Right renal cortex interstitium (tissue), 3 donors: ENCODE results near the gene FYB1. TPM values are rescaled to one million over a fixed set of nuclear protein-coding genes. Genes with fewer than 3 reads are reported as not detected.
"Not testable (repeated sequence)": the region's sequence is repeated elsewhere in the genome, so short reads cannot be mapped to it uniquely, and the experiment has no call there.

Source experiments
- DNase-seq, 3 donors: peaks; one replicate each; pipeline ENCODE4 v3.0.0-alpha.2; 2013; ENCODE audit warnings: low read depth in 3 of 3, low spot score in 2 of 3
- polyA plus RNA-seq, 3 donors: library from polyadenylated mRNA; unstranded; fragments of 120-200 nt; gene quantifications; one replicate each; pipeline ENCODE4 v1.2.1, GENCODE V29; 2013; ENCODE audit not compliant: insufficient read length in 3 of 3

The FYB1 gene
- polyA plus RNA-seq, 3 donors, result 4.4 to 5.4 (median 5.2) TPM

- no peak for DNase-seq
Observed at GRCh38 chr5:39226558-39226957, 7.2 kb upstream of the FYB1 start.

GRCh38 chr5:39226100-39226451 lies 6.7 kb upstream of the FYB1 start:
- no peak for DNase-seq

GRCh38 chr5:39225405-39226099 lies 6.2 kb upstream of the FYB1 start:
- no peak for DNase-seq

DNA sequence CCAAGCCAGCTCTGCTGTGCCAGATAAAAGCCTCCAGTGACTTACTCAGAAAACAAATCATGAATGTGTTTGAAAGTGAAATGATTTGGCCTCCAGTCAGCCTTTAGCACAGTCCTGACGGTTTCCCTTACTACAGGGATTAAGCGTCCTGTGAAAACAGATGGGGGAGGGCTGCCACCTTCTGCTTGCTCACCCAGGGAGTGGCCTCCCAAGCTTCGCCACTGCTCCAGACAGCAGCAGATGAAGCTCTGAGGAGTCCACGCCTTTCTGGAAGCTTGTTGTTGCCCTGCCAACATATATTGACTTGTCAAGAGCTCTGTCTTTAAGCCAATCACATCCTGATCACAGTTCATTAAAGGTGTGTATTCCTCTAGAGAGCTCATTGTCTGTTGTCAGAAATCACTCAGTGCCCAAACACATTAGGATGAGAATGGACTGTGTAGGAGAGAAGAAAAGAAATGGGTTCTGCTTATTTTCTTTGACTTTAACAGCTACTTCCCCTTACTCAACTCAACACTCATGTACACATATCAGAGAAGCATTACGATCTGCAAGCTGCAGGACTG lies 4.9 kb upstream of the FYB1 start:
- DNase-seq, result no peak

GRCh38 chr5:39223565-39224156 lies 4.3 kb upstream of the FYB1 start:
- no peak for DNase-seq

DNA sequence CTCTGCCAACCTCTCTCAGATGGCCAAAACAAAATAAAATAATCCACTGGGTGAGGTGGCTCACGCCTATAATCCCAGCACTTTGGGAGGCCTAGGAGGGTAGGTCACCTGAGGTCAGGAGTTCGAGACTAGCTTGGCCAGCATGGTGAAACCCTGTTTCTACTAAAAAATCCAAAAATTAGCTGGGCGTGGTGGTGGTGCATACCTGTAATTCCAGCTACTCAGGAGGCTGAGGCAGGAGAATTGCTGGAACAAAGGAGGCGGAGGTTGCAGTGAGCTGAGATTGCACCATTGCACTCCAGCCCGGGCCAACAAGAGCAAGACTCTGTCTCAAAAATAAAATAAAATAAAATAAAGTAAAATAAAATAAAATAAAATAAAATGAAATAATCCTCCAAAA lies 2.3 kb upstream of the FYB1 start:
- not testable (repeated sequence) for DNase-seq

DNA sequence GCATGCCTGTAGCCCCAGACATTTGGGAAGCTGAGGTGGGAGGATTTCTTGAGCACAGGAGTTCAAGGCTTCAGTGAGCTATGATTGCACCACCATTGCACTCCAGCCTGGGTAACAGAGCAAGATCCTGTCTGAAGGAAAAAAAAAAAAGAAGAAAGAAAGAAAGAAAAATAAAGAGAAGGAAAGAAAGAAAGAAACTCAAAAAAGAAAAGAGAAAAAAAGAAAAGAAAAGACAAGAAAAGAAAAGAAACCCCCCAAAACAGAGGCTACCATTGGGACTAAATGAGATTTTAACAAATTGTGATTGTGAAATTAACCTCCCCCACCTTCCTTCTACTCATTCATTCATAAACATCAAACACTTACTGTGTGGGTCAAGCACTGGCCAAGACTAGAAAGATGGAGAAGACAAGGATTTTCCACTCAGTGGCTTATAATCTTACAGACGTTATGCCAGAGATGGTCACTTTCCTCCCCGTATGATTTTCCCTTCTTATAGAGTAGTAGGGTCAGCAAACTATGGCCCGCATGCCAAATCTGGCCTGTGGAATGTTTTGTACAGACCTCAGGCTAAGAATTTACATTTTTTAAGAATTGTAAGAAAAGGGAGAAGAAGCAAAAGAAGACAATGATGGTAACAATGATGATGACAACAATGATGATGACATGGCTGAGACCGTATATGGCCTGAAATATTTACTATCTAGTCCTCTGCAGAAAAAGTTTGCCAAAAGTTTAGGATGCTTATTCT lies 1.1 kb upstream of the FYB1 start:
- no peak for DNase-seq

- DNase-seq, result peak in 2 of 3 donors; percentile 13 to 29
Observed at GRCh38 chr5:39218482-39219402, 621 bp downstream of the FYB1 start.

- DNase-seq, result peak; percentile 60 to 71 (median 61)
Observed at GRCh38 chr5:39217365-39218281, 1.7 kb downstream of the FYB1 start.

DNA sequence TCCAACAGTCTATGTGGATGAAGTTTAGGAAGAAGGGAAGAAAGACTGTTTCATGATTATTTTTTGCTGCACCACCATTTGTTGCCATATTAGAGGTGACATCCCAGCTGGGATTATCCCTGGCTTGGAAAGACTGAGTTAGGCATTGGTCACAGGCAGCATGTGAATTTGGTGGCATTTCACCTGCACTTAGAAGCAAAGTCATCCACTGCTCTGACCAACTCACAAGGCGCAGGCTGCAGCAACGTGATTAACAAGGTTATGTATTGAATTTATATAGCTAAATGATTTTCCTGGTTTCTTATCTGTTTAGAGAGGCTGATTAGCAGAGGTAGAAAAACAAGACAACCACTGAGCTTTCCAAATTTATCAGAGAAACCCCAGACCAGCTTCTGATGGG lies 2.7 kb downstream of the FYB1 start:
- DNase-seq, result no peak

- no peak for DNase-seq
Observed at GRCh38 chr5:39215857-39216256, 3.5 kb downstream of the FYB1 start.

- no peak for DNase-seq
Observed at GRCh38 chr5:39214912-39215709, 4.3 kb downstream of the FYB1 start.

- no peak for DNase-seq
Observed at GRCh38 chr5:39213447-39214207, 5.7 kb downstream of the FYB1 start.

DNA sequence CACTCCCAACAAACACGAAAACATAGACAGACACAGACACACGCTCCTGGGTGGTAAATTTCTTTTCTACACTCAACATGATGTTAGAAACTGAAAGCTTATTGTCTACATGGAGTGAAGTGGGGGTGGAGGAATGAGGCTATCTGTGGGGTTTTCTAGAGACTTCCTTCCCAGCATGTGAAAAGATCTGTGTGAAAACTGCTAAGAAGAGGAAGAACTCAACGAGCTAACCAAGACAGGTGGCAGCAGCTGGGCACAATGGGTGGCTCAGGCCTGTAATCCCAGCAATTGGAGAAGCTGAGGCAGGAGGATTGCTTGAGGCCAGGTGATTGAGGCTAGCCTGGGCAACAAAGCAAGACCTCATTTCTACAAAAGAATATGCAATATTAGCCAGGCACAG lies 7.6 kb downstream of the FYB1 start:
- no peak for DNase-seq

DNA sequence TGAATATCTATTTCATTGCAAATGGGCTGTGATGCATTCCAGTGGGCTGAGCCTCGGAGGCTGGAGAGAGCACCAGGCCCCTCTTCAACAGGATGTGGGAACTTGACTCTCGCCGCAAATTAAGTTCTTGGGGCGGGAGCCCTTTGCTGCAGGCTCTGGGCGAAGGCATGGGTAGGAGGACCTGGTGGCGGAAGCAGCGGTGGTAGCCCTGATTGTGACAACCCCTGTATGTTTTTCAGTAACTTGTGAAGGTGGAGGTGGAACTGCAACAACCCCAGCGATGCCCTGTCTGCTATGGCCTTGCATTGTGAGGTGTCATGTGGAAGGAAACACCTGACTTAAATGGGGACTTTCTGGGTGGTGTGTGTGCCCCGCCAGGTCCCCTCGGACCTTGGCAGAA lies 9.4 kb downstream of the FYB1 start:
- no peak for DNase-seq

- no peak for DNase-seq
Observed at GRCh38 chr5:39208471-39208870, 10.9 kb downstream of the FYB1 start.

- no peak for DNase-seq
Observed at GRCh38 chr5:39207345-39208045, 11.9 kb downstream of the FYB1 start.
